HEK293 (cell line): ENCODE data around the gene LSMEM2.

Experiments used
- GLIS2 ChIP-seq: fragments of 450-650 bp; formaldehyde crosslinking; IDR thresholded peaks from 2 replicates; pipeline ENCODE4 v1.5.1; 2016; ENCODE audit warnings: missing biosample characterization, missing genetic modification characterization
- YY1 ChIP-seq: fragments of 450-650 bp; formaldehyde crosslinking; IDR thresholded peaks from 2 replicates; pipeline ENCODE4 v1.5.1; 2018; ENCODE audit warnings: missing biosample characterization, missing genetic modification characterization
- ZBTB21 ChIP-seq: fragments of 450-650 bp; formaldehyde crosslinking; IDR thresholded peaks from 2 replicates; pipeline ENCODE4 v1.5.1; 2017; ENCODE audit warnings: missing biosample characterization, missing genetic modification characterization
- ZBTB48 ChIP-seq: fragments of 450-650 bp; formaldehyde crosslinking; IDR thresholded peaks from 2 replicates; pipeline ENCODE4 v1.5.1; 2016; ENCODE audit warnings: missing biosample characterization, missing genetic modification characterization
- ZFHX2 ChIP-seq: fragments of 450-650 bp; formaldehyde crosslinking; conservative IDR thresholded peaks from 2 replicates; pipeline ENCODE4 v1.5.1; 2016; ENCODE audit warnings: missing biosample characterization, missing genetic modification characterization
- ZFP41 ChIP-seq: fragments of 450-650 bp; formaldehyde crosslinking; IDR thresholded peaks from 2 replicates; pipeline ENCODE4 v1.5.1; 2016; ENCODE audit warnings: missing biosample characterization, missing genetic modification characterization, borderline replicate concordance
- ZNF10 ChIP-seq: fragments of 450-650 bp; formaldehyde crosslinking; IDR thresholded peaks from 2 replicates; pipeline ENCODE4 v1.5.1; 2017; ENCODE audit warnings: missing biosample characterization, missing genetic modification characterization
- ZNF140 ChIP-seq: fragments of 450-650 bp; formaldehyde crosslinking; IDR thresholded peaks from 2 replicates; pipeline ENCODE4 v1.5.1; 2016; ENCODE audit warnings: missing biosample characterization, missing genetic modification characterization
- ZNF146 ChIP-seq: fragments of 450-650 bp; formaldehyde crosslinking; IDR thresholded peaks from 2 replicates; pipeline ENCODE4 v1.5.1; 2016; ENCODE audit warnings: missing biosample characterization, missing genetic modification characterization
- ZNF169 ChIP-seq: fragments of 450-650 bp; formaldehyde crosslinking; IDR thresholded peaks from 2 replicates; pipeline ENCODE4 v1.5.1; 2016; ENCODE audit warnings: missing biosample characterization, missing genetic modification characterization
- ZNF311 ChIP-seq: fragments of 450-650 bp; formaldehyde crosslinking; IDR thresholded peaks from 2 replicates; pipeline ENCODE4 v1.5.1; 2017; ENCODE audit warnings: missing biosample characterization, missing genetic modification characterization, borderline replicate concordance
- ZNF341 ChIP-seq: fragments of 450-650 bp; formaldehyde crosslinking; IDR thresholded peaks from 2 replicates; pipeline ENCODE4; 2016; ENCODE audit warnings: low read depth, missing biosample characterization, missing genetic modification characterization
- ZNF510 ChIP-seq: fragments of 450-650 bp; formaldehyde crosslinking; IDR thresholded peaks from 2 replicates; pipeline ENCODE4 v1.5.1; 2018; ENCODE audit warnings: mild to moderate bottlenecking, missing genetic modification characterization, missing biosample characterization; ENCODE audit not compliant: insufficient replicate concordance
- ZNF549 ChIP-seq: fragments of 450-650 bp; IDR thresholded peaks from 2 replicates; pipeline ENCODE4 v1.5.1; 2018; ENCODE audit warnings: missing biosample characterization, missing genetic modification characterization, mild to moderate bottlenecking, inconsistent platforms, moderate library complexity
- ZNF658 ChIP-seq: fragments of 450-650 bp; formaldehyde crosslinking; IDR thresholded peaks from 2 replicates; pipeline ENCODE4; 2016; ENCODE audit warnings: missing biosample characterization, missing genetic modification characterization
- ZNF677 ChIP-seq: fragments of 450-650 bp; IDR thresholded peaks from 2 replicates; pipeline ENCODE4 v1.5.0; 2018; ENCODE audit warnings: missing biosample characterization, mild to moderate bottlenecking, missing genetic modification characterization, moderate library complexity
- ZNF776 ChIP-seq: fragments of 450-650 bp; formaldehyde crosslinking; IDR thresholded peaks from 2 replicates; pipeline ENCODE4 v1.5.0; 2017; ENCODE audit warnings: missing biosample characterization, missing genetic modification characterization, borderline replicate concordance
- ZNF837 ChIP-seq: fragments of 450-650 bp; formaldehyde crosslinking; IDR thresholded peaks from 2 replicates; pipeline ENCODE4 v1.5.1; 2016; ENCODE audit warnings: missing biosample characterization, missing genetic modification characterization
- ZNF843 ChIP-seq: fragments of 450-650 bp; formaldehyde crosslinking; IDR thresholded peaks from 2 replicates; pipeline ENCODE4 v1.5.1; 2016; ENCODE audit warnings: missing biosample characterization, missing genetic modification characterization
- ZSCAN23 ChIP-seq: fragments of 450-650 bp; formaldehyde crosslinking; IDR thresholded peaks from 2 replicates; pipeline ENCODE4 v1.5.1; 2016; ENCODE audit warnings: missing biosample characterization, missing genetic modification characterization
- ZSCAN30 ChIP-seq: fragments of 450-650 bp; IDR thresholded peaks from 2 replicates; pipeline ENCODE4 v1.5.1; 2018; ENCODE audit warnings: missing biosample characterization, mild to moderate bottlenecking, missing genetic modification characterization, moderate library complexity
- ZXDB ChIP-seq: fragments of 450-650 bp; formaldehyde crosslinking; IDR thresholded peaks from 2 replicates; pipeline ENCODE4 v1.5.1; 2016; ENCODE audit warnings: missing biosample characterization, missing genetic modification characterization
- TF ChIP-seq, protein P1 (sequence below): fragments of 450-650 bp; formaldehyde crosslinking; IDR thresholded peaks from 2 replicates; pipeline ENCODE4 v1.5.1; 2017; ENCODE audit warnings: missing biosample characterization, missing genetic modification characterization
- TF ChIP-seq, protein P2 (sequence below): fragments of 450-650 bp; formaldehyde crosslinking; IDR thresholded peaks from 2 replicates; pipeline ENCODE4 v1.5.1; 2016; ENCODE audit warnings: missing biosample characterization, missing genetic modification characterization
- TF ChIP-seq, protein P3 (sequence below): fragments of 450-650 bp; formaldehyde crosslinking; IDR thresholded peaks from 2 replicates; pipeline ENCODE4 v1.5.1; 2016; ENCODE audit warnings: missing biosample characterization, missing genetic modification characterization
- TF ChIP-seq, protein P4 (sequence below): fragments of 450-650 bp; formaldehyde crosslinking; IDR thresholded peaks from 2 replicates; pipeline ENCODE4 v1.5.1; 2016; ENCODE audit warnings: missing biosample characterization, missing genetic modification characterization
- TF ChIP-seq, protein P5 (sequence below): fragments of 450-650 bp; IDR thresholded peaks from 2 replicates; pipeline ENCODE4 v1.5.1; 2018; ENCODE audit warnings: missing biosample characterization, mild to moderate bottlenecking, missing genetic modification characterization
- TF ChIP-seq, protein P6 (sequence below): fragments of 450-650 bp; formaldehyde crosslinking; IDR thresholded peaks from 2 replicates; pipeline ENCODE4 v1.5.1; 2016; ENCODE audit warnings: missing biosample characterization, missing genetic modification characterization

Gene LSMEM2

DNA sequence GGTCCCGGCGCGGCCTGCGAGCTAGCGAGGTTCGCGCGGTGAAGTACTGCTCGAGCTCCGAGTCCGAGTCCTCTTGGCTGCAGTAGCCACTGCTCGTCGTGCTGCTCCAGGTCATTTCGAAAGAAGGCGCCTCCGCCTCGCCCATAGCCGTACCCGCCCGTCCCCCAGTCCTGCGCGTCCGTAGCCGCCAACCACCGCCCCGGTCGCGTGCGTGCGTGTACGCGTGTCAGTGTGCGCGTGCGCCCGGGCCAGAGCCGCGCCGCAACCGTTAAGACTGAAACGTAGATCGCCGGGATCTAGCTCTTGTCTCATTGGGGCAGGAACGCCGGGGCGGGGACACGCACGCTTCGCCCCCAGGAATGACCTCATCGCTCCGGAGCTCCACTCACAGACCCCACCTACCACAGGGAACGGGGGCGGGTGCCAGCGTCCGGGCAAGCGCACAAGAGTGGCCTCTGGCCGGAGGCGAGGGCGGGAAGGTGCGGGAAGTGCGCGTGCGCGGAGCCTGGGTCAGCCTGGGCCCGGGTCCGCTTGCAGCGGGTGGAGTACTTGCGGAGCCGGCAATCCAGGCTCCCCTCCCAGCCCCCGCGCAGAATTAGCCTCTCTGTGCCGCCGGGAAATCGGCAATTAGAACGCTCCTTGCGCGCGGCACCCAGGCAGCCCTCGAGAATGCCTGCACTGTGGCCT lies 58.4 kb downstream of the LSMEM2 start (continued):
- TF ChIP-seq ZNF140 (no peak), ZFP41 (tag by site-specific recombination) (no peak), ZSCAN23 (no peak), ZNF843 (no peak; the same call in 1 of the 2 replicates), ZSCAN30 (0 out of 2 replicates have a peak, but pooled peaks have one; percentile 43), ZNF658 (tag by site-specific recombination) (no peak), ZNF837 (tag by site-specific recombination) (no peak), ZNF146 (no peak), ZNF677 (tag by site-specific recombination) (no peak), ZNF776 (tag by site-specific recombination) (no peak), ZNF311 (tag by site-specific recombination) (no peak), ZNF510 (no peak), YY1 (no peak), ZXDB (peak; percentile 46; the same call in 1 of the 2 replicates), ZFHX2 (tag by site-specific recombination) (peak; percentile 91), ZNF169 (no peak), ZNF10 (tag by site-specific recombination) (no peak), ZNF549 (tag by site-specific recombination) (no peak), ZBTB21 (tag by site-specific recombination) (no peak), ZNF341 (peak; percentile 76), ZBTB48 (no peak), GLIS2 (tag by site-specific recombination) (peak; percentile 70)
- TF ChIP-seq, protein P1, sequence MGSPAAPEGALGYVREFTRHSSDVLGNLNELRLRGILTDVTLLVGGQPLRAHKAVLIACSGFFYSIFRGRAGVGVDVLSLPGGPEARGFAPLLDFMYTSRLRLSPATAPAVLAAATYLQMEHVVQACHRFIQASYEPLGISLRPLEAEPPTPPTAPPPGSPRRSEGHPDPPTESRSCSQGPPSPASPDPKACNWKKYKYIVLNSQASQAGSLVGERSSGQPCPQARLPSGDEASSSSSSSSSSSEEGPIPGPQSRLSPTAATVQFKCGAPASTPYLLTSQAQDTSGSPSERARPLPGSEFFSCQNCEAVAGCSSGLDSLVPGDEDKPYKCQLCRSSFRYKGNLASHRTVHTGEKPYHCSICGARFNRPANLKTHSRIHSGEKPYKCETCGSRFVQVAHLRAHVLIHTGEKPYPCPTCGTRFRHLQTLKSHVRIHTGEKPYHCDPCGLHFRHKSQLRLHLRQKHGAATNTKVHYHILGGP (tag by site-specific recombination) = no peak
- TF ChIP-seq, protein P2, sequence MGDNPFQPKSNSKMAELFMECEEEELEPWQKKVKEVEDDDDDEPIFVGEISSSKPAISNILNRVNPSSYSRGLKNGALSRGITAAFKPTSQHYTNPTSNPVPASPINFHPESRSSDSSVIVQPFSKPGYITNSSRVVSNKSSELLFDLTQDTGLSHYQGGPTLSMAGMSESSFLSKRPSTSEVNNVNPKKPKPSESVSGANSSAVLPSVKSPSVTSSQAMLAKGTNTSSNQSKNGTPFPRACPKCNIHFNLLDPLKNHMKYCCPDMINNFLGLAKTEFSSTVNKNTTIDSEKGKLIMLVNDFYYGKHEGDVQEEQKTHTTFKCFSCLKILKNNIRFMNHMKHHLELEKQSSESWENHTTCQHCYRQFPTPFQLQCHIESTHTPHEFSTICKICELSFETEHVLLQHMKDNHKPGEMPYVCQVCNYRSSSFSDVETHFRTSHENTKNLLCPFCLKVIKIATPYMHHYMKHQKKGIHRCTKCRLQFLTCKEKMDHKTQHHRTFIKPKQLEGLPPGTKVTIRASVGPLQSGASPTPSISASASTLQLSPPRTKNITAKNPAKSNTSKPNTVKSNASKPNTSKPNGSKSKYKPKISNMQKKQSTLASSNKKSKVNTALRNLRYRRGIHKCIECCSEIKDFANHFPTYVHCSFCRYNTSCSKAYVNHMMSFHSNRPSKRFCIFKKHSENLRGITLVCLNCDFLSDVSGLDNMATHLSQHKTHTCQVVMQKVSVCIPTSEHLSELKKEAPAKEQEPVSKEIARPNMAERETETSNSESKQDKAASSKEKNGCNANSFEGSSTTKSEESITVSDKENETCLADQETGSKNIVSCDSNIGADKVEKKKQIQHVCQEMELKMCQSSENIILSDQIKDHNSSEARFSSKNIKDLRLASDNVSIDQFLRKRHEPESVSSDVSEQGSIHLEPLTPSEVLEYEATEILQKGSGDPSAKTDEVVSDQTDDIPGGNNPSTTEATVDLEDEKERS (tag by site-specific recombination) = no peak
- TF ChIP-seq, protein P3, sequence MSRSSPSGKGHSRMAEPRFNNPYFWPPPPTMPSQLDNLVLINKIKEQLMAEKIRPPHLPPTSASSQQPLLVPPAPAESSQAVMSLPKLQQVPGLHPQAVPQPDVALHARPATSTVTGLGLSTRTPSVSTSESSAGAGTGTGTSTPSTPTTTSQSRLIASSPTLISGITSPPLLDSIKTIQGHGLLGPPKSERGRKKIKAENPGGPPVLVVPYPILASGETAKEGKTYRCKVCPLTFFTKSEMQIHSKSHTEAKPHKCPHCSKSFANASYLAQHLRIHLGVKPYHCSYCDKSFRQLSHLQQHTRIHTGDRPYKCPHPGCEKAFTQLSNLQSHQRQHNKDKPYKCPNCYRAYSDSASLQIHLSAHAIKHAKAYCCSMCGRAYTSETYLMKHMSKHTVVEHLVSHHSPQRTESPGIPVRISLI = no peak
- TF ChIP-seq, protein P4, sequence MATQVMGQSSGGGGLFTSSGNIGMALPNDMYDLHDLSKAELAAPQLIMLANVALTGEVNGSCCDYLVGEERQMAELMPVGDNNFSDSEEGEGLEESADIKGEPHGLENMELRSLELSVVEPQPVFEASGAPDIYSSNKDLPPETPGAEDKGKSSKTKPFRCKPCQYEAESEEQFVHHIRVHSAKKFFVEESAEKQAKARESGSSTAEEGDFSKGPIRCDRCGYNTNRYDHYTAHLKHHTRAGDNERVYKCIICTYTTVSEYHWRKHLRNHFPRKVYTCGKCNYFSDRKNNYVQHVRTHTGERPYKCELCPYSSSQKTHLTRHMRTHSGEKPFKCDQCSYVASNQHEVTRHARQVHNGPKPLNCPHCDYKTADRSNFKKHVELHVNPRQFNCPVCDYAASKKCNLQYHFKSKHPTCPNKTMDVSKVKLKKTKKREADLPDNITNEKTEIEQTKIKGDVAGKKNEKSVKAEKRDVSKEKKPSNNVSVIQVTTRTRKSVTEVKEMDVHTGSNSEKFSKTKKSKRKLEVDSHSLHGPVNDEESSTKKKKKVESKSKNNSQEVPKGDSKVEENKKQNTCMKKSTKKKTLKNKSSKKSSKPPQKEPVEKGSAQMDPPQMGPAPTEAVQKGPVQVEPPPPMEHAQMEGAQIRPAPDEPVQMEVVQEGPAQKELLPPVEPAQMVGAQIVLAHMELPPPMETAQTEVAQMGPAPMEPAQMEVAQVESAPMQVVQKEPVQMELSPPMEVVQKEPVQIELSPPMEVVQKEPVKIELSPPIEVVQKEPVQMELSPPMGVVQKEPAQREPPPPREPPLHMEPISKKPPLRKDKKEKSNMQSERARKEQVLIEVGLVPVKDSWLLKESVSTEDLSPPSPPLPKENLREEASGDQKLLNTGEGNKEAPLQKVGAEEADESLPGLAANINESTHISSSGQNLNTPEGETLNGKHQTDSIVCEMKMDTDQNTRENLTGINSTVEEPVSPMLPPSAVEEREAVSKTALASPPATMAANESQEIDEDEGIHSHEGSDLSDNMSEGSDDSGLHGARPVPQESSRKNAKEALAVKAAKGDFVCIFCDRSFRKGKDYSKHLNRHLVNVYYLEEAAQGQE (tag by site-specific recombination) = no peak
- TF ChIP-seq, protein P5, sequence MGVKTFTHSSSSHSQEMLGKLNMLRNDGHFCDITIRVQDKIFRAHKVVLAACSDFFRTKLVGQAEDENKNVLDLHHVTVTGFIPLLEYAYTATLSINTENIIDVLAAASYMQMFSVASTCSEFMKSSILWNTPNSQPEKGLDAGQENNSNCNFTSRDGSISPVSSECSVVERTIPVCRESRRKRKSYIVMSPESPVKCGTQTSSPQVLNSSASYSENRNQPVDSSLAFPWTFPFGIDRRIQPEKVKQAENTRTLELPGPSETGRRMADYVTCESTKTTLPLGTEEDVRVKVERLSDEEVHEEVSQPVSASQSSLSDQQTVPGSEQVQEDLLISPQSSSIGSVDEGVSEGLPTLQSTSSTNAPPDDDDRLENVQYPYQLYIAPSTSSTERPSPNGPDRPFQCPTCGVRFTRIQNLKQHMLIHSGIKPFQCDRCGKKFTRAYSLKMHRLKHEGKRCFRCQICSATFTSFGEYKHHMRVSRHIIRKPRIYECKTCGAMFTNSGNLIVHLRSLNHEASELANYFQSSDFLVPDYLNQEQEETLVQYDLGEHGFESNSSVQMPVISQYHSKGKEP = no peak
- TF ChIP-seq, protein P6, sequence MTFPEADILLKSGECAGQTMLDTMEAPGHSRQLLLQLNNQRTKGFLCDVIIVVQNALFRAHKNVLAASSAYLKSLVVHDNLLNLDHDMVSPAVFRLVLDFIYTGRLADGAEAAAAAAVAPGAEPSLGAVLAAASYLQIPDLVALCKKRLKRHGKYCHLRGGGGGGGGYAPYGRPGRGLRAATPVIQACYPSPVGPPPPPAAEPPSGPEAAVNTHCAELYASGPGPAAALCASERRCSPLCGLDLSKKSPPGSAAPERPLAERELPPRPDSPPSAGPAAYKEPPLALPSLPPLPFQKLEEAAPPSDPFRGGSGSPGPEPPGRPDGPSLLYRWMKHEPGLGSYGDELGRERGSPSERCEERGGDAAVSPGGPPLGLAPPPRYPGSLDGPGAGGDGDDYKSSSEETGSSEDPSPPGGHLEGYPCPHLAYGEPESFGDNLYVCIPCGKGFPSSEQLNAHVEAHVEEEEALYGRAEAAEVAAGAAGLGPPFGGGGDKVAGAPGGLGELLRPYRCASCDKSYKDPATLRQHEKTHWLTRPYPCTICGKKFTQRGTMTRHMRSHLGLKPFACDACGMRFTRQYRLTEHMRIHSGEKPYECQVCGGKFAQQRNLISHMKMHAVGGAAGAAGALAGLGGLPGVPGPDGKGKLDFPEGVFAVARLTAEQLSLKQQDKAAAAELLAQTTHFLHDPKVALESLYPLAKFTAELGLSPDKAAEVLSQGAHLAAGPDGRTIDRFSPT = peak; percentile 99
